Fibroblast of skin of left biceps (primary cell): ENCODE measurements around the gene SNAP91.
"Not testable (repeated sequence)": the region's sequence is repeated elsewhere in the genome, so short reads cannot be mapped to it uniquely, and the experiment has no call there.

Experiments used
- DNase-seq, 2 experiments: peaks; one replicate each; pipeline ENCODE4 v3.0.0-alpha.2; 2013; ENCODE audit warnings: low read depth in 2 of 2

SNAP91 gene, protein sequence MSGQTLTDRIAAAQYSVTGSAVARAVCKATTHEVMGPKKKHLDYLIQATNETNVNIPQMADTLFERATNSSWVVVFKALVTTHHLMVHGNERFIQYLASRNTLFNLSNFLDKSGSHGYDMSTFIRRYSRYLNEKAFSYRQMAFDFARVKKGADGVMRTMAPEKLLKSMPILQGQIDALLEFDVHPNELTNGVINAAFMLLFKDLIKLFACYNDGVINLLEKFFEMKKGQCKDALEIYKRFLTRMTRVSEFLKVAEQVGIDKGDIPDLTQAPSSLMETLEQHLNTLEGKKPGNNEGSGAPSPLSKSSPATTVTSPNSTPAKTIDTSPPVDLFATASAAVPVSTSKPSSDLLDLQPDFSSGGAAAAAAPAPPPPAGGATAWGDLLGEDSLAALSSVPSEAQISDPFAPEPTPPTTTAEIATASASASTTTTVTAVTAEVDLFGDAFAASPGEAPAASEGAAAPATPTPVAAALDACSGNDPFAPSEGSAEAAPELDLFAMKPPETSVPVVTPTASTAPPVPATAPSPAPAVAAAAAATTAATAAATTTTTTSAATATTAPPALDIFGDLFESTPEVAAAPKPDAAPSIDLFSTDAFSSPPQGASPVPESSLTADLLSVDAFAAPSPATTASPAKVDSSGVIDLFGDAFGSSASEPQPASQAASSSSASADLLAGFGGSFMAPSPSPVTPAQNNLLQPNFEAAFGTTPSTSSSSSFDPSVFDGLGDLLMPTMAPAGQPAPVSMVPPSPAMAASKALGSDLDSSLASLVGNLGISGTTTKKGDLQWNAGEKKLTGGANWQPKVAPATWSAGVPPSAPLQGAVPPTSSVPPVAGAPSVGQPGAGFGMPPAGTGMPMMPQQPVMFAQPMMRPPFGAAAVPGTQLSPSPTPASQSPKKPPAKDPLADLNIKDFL

DNA sequence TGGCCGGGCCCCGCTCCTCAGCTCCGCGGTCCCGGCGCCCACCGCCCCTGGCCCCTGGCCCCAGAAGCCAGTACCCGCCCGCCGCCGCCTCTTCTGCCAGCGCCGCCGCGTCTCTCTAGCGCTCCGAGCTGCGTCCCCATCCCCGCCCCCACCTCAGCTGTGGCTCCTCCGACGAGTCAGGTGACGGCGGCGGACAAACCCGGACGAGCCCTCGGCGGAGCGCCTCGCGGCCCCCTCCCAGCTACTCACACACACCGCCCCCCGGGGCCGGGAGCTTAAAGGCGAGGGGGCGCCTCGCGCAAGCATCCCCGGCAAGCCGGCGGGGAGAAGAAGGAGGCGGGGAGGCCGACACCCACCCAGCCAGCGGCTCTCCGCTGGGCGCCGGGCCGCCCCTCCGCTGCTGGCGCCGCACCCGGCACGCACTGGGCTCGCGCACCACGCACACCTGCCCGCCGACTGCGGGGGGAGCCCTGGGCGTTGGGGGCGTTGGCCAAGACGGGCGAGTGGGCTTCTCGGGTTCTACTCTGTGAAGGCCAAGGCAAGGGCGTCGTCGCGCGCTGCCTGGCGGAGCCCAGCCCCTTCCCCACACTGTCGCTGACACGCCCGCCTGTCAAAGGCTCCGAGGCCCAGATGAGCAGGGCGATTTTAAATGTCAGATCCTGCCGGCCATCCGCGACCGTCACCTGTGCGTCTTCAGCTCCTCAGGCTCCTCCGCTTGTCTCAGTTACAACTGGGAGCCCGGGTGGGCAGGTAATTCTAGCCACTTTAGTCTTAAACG is at the start of gene SNAP91:
SNAP91 (minus strand) TSS at position 132 of the 778 bp plus-strand sequence. CDS start 1,174 bp downstream, outside the sequence.
- DNase-seq, result no peak

DNA sequence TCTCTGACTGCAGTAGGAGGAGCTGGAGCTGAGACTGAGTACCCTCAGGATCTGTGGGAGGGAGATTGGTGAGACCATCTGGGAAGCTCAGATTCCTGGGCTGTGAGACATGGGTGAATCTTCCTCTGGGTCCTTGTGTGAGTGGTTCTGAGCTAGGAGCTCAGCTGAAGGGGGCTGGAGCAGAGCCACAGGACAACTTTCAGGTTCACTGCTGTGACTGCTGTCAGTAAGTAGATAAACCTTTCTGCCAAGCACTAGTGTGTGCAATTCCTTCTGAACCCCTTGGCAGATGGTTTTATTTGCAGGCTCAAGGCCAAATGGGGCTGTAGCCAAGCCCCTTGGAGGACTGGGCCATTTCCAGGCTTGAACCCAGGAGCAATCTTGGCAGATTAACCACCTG is 49.6 kb upstream of the SNAP91 start:
- no peak for DNase-seq

- no peak for DNase-seq
These were observed 48.1 kb upstream of the SNAP91 start for GRCh38 chr6:83757021-83757420.

DNA sequence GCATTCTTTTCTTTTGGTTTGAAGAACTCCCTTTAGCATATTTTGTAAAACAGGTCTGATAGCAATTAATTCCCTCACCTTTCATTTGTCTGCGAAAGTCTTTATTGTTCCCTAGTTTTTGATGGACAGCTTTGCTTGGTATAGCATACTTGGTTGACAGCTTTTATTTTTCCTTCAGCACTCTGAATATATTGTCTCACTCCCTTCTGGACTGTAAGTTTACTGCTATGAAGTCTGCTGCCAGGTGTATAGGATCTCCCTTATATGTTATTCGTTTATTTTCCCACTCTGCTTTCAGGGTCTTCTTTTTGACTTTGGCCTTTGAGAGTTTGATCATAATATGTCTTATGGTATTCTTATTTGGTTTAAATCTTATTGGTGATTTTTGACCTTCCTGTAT is 47.7 kb upstream of the SNAP91 start:
- no peak for DNase-seq

DNA sequence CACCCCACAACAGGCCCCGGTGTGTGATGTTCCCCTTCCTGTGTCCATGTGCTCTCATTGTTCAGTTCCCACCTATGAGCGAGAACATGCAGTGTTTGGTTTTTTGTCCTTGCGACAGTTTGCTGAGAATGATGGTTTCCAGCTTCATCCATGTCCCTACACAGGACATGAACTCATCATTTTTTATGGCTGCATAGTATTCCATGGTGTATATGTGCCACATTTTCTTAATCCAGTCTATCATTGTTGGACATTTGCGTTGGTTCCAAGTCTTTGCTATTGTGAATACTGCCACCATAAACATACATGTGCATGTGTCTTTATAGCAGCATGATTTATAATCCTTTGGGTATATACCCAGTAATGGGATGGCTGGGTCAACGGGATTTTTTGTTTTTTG is 43.5 kb upstream of the SNAP91 start:
- not testable (repeated sequence) for DNase-seq

DNA sequence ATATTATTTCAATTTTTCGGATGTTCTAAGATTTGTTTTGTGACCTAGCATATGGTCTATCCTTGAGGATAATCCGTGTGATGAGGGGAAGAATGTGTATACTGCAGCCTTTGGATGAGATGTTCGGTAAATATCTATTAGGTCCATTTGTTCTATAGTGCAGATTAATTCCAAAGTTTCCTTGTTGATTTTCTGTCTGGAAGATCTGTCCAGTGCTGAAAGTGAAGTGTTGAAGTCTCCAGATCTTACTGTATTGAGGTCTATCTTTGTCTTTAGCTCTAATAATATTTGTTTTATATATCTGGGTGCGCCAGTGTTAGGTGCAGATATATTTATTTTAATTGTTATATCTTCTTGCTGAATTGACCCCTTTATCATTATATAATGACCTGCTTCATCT is 32.2 kb upstream of the SNAP91 start:
- DNase-seq, result no peak

- no peak for DNase-seq
These were observed 26.6 kb upstream of the SNAP91 start for GRCh38 chr6:83735461-83735860.

DNA sequence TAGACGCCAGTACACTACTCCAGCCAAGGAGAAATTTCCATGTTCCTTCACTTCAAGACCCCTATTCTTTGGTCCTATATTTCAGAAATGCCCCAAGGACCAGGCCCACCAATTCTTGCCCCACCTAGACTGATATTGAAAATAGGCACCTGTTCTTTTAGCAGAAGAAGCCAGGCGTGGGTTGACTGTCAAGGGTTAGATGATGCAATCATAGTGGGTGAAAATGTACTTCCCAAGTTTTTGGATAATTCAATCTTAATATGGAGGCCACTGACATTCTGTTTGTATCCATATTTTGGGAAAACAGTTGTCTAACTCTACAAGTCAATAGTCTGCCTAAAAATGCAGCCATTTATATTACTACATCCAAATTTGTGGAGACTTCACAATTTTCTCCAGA is 21.0 kb upstream of the SNAP91 start:
- DNase-seq, result no peak

GRCh38 chr6:83722876-83723275 is 14.0 kb upstream of the SNAP91 start:
- no peak for DNase-seq

DNA sequence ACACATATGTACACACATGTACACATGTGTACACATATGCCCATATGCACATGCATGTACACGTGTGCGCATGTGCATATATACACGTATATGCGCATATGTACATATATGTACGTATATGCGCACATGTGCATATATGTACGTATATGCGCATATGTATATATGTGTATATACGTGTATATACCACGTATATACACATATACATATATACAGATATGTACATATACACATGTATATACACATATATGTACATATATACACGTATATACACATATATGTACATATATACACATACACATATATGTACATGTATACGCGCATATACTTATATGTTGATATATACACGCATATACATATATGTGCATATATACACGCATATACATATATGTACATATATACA is 8.9 kb upstream of the SNAP91 start:
- no peak for DNase-seq

- DNase-seq, result no peak
These were observed 3.1 kb upstream of the SNAP91 start for GRCh38 chr6:83711958-83712357.

DNA sequence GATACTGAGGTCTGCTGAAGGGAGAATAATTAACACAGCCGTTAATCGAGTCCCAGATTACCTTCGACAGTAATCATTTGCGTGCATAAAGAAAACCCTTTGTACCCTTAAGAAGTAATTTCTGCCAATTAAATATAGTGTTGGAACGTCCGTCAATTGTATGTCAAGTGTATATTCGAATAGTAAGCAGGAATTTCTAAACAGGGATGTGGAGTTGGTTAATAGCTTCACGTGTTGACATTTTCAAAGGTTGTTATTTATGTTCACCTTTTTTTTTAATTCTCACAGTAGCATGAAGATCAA is 798 bp upstream of the SNAP91 start:
- no peak for DNase-seq

- no peak for DNase-seq
These were observed 343 bp downstream of the SNAP91 start for GRCh38 chr6:83708546-83708969.

- DNase-seq, result no peak
These were observed 914 bp downstream of the SNAP91 start for GRCh38 chr6:83707829-83708545.

DNA sequence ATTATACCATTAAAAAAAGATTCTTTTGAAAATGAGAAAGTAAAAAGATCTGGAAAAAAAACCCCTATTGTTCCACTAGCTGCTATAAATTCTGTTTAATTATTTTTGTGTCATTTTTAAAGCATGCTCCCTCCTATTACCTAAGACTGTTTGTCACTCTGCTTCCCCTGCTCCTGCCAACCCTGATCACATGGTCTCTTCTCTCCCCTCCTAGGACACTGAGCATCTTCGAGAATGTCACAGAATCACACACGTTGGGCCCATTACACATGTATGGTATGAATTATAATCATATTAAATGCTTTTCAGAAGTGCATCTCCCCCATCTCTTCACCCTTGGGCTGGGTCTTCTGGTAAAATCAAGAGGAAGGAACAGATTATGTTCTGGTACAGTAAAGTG is 6.2 kb downstream of the SNAP91 start:
- no peak for DNase-seq

DNA sequence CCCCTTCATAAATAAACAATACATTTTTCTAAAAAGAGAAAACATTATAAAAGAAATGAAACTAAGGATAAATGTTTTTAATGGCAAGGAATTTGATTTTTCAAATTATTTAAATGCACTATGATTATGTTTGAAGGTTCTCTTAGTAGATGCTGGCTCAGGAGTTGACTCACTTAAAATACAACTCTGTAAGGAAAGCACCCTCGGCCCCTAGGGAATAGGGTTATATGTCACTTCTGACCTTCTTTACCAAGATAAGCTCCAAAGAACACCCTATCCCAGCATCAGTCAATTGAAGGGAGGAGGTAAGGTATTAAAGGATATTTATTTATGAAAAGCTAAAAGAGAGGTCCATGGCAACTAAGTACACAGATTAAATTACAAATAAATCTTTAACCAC is 6.8 kb downstream of the SNAP91 start:
- no peak for DNase-seq

- DNase-seq, result no peak
These were observed 12.2 kb downstream of the SNAP91 start for GRCh38 chr6:83696674-83697073.

DNA sequence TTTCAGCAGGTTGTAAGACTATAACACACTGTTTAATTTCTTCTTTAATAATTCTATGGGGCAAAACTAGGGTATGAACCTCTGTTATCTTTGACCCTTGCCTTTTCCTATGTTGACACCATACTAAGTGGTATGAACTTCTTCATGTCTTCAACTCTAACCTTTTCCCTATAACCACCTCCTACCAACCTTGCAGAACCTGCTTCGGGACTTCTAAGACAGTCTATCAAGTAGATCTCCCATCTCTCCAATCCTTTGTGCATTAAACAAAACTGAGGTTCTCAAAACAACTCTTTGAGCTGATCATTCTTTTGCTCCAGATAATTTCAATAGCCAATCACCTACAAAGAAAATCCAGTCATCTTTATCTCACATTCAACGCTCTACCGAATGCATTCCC is 23.4 kb downstream of the SNAP91 start:
- DNase-seq, result no peak

DNA sequence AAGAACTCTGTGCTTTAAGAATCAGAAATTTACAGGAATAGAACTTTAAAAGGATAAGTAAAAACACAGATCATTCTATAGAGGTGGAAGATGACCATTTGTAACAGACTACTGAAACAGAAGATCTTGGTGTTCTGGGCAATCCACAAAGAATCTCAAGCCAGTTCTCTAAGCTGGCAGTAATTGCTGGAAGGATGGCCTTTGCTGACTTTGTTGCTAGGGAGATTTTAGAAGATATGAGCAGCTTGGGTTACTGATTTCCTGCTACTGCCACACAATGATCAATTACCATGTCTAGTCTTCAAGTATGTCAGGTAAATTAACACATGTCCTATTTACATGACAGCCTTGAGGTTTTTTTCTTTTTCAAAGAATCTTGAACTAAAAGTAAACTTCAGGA is 31.1 kb downstream of the SNAP91 start:
- DNase-seq, result no peak

GRCh38 chr6:83637953-83638352 is 70.9 kb downstream of the SNAP91 start:
- no peak for DNase-seq

GRCh38 chr6:83636800-83637199 is 72.1 kb downstream of the SNAP91 start:
- no peak for DNase-seq

- DNase-seq, result no peak
These were observed 75.3 kb downstream of the SNAP91 start for GRCh38 chr6:83633609-83634008.
